Measurements from ENCODE around the gene S100Z.
"Not testable (repeated sequence)": the region's sequence is repeated elsewhere in the genome, so short reads cannot be mapped to it uniquely, and the experiment has no call there.

The S100Z gene

GRCh38 chr5:76851728-76852369 lies 2.0 kb downstream of the S100Z start:
- no peak overlapping the region for H3K4me3 ChIP-seq (ENCODE audit: low read length)
- no peak for TF ChIP-seq CTCF (IDR thresholded peaks at IDR 0.05; ENCODE audit: insufficient read depth, low read depth, low read length, missing control alignments)
- DNase-seq (ENCODE audit: low read depth): no peak

DNA sequence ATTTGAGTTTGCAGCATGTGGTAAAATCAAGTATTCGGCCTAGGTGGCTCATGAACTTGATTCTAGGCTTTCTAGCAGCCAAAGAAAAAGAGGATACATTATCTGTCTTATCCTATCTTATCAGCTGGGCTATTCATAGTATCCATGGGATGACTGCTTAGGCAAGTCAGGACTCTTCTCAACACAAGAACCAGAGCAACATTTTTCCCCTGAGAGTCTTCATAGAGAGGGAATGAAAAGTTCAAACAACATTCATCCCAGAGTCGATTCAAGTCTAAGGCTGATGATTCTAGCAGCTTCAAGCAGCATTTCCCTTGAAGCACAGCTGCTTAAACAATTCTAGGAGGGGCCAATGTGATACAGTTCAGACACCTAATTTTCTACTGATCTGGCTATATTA lies 3.0 kb downstream of the S100Z start:
- DNase-seq (ENCODE audit: low read depth): no peak
- H3K4me3 ChIP-seq (ENCODE audit: low read length): no peak overlapping the region
- TF ChIP-seq CTCF (IDR thresholded peaks at IDR 0.05; ENCODE audit: insufficient read depth, low read depth, low read length, missing control alignments): no peak

DNA sequence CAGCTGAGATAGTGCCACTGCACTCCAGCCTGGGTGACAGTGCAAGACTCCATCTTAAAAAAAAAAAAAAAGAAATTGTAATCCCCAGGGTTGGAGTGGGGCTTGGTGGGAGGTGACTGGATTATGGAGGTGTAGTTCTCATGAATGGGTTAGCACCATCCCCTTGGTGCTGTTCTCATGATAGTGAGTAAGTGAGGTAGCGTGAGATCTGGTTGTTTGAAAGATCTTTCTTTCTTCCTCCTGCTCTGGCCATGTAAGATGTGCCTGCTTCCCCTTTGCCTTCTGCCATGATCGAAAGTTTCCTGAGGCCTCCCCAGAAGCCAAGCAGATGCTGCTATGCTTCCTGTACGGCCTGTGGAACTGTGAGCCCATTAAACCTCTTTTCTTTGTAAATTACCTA lies 3.9 kb downstream of the S100Z start:
- H3K4me3 ChIP-seq (ENCODE audit: low read length); DNase-seq (ENCODE audit: low read depth): not testable (repeated sequence)

GRCh38 chr5:76854644-76855043 lies 4.8 kb downstream of the S100Z start:
- no peak for DNase-seq (ENCODE audit: low read depth)
- no peak for TF ChIP-seq CTCF (IDR thresholded peaks at IDR 0.05; ENCODE audit: insufficient read depth, low read depth, low read length, missing control alignments)
- no peak overlapping the region for H3K4me3 ChIP-seq (ENCODE audit: low read length)

GRCh38 chr5:76855501-76855900 lies 5.7 kb downstream of the S100Z start:
- H3K4me3 ChIP-seq (ENCODE audit: low read length); DNase-seq (ENCODE audit: low read depth): not testable (repeated sequence)

GRCh38 chr5:76855961-76856360 lies 6.1 kb downstream of the S100Z start:
- no peak overlapping the region for H3K4me3 ChIP-seq (ENCODE audit: low read length)
- no peak for TF ChIP-seq CTCF (IDR thresholded peaks at IDR 0.05; ENCODE audit: insufficient read depth, low read depth, low read length, missing control alignments)
- DNase-seq (ENCODE audit: low read depth): no peak

- H3K4me3 ChIP-seq (ENCODE audit: low read length); DNase-seq (ENCODE audit: low read depth): not testable (repeated sequence)
Measured at GRCh38 chr5:76856800-76857199, 7.0 kb downstream of the S100Z start.

DNA sequence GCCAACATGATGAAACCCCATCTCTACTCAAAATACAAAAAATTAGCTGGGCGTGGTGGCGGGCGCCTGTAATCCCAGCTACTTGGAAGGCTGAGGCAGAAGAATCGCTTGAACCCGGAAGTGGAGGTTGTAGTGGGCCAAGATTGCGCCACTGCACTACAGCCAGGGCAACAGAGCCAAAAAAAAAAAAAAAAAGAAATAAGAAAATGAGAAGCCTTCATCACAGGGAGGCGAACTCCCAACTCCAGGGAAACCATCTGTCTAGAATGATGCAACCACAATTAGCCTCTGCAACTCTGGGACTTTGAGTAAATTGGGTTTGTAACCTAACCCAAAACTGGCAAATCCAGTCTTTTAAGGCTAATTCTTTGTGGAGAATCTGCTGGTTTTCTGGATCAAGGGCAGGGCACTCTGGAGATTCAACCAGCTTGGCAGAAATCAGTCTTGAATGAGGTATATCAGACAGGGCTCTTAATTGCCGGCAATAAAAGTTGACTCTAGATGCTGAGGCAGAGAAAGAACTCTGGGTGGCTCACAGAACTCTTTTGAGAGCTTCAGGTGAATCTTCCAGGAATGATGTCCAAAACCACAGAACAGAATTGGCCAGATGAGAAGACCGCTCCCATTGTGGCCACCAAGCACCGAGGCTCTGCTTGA lies 9.9 kb downstream of the S100Z start:
- no peak for DNase-seq (ENCODE audit: low read depth)
- no peak overlapping the region for H3K4me3 ChIP-seq (ENCODE audit: low read length)
- no peak for TF ChIP-seq CTCF (IDR thresholded peaks at IDR 0.05; ENCODE audit: insufficient read depth, low read depth, low read length, missing control alignments)
